Renal pelvis (tissue), 4 donors: ENCODE results near the gene CAPZA2. TPM values are rescaled to one million over a fixed set of nuclear protein-coding genes. Genes with fewer than 3 reads are reported as not detected.
"Not testable (repeated sequence)": the region's sequence is repeated elsewhere in the genome, so short reads cannot be mapped to it uniquely, and the experiment has no call there.

Experiments used
- DNase-seq: peaks from one replicate; pipeline ENCODE4 v3.0.0-alpha.2; 2013
- polyA plus RNA-seq, 3 donors: library from polyadenylated mRNA; unstranded; fragments of 120-200 nt; gene quantifications; one replicate each; pipeline ENCODE4 v1.2.1, GENCODE V29; 2013; ENCODE audit not compliant: insufficient read length in 3 of 3

The CAPZA2 gene
- polyA plus RNA-seq, 3 donors, result 162 to 194 (median 179) TPM

GRCh38 chr7:116910383-116910782, 48.0 kb downstream of the CAPZA2 start:
- no peak for DNase-seq

GRCh38 chr7:116911801-116912200, 49.4 kb downstream of the CAPZA2 start:
- DNase-seq, result no peak

- no peak for DNase-seq
These were observed 50.0 kb downstream of the CAPZA2 start for GRCh38 chr7:116912269-116912909.

GRCh38 chr7:116918704-116919103, 56.3 kb downstream of the CAPZA2 start:
- DNase-seq, result no peak

DNA sequence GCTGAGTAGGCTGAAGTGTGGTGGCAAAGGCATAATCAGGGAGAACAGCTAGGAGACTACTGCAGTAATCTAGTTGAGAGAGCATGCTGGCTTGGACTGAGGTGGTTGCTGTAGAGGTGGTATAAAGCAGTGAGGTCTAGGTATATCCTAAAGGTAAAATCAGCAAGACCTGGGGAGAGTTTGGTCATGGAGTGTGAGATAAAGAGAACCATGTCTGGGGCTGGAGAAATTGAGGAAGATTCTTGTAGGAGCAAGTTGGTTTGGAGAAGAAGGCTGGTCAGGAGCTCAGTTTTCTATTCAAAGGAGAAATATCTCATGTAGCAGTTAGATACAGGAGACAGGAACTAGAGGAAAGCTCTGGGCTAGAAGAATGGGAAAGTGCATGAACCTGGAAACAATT, 58.0 kb downstream of the CAPZA2 start:
- DNase-seq, result no peak

GRCh38 chr7:116922545-116922944, 60.2 kb downstream of the CAPZA2 start:
- DNase-seq, result no peak

DNA sequence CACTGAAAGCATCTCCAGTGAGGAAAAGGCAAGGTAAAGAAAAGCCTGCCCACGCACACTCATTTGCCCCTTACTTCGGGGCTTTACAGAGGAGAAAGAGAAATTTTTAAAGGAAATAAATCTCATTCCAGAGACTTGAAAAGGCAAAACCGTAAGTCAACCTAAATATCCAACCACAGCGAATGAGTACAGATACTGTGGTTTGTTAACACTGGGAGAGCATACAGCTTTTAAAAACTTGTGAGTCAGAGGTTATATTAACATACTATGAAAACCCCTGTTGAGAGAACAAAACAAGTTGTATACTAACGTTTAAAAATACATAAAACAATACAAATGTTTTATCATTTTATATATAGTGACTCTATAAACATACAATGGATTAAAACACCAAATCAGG, 62.4 kb downstream of the CAPZA2 start:
- no peak for DNase-seq

- DNase-seq, result no peak
These were observed 66.6 kb downstream of the CAPZA2 start for GRCh38 chr7:116929021-116929420.

GRCh38 chr7:116929914-116930913, 67.8 kb downstream of the CAPZA2 start:
- DNase-seq, result peak; percentile 76

- no peak for DNase-seq
These were observed 70.2 kb downstream of the CAPZA2 start for GRCh38 chr7:116932566-116932965.

DNA sequence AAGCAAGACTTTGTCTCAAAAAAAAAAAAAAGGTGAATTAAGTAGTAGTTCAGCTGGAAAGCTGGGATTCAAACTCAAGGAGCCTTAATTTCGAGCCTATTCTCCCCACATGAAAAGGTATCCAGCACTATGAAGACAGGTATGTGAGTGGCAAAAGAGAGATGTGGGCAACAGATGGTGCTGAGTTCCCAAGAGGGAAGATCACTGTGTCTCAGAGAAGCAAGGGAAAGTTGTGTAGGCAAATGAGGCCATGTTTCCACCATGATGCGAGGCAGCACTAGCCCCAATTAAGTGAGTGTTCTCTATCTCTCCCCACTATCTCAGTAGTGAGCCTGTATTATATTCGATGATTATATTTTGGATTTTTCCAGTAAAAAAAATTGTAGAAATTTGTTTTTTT, 71.1 kb downstream of the CAPZA2 start:
- DNase-seq, result no peak

DNA sequence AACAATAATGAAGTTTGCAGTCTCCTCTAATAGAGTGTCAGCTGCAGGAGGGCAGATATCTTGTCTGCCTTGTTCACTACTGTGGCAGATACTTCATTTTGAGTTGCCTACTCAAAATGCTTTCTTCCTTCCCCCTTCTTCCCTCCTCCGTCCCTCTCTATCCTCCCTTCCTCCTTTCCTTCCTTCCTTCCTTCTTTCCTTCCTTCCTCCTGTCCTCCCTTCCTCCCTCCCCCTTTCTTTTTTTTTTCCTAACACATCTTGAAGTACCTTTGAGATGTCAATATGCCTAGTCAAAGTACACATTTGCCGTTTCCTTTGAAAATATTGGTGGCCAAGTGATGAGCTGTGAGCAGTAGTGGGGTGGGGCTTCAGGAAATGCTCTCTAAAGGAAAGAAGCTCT, 72.2 kb downstream of the CAPZA2 start:
- DNase-seq, result no peak

GRCh38 chr7:116936844-116937243, 74.5 kb downstream of the CAPZA2 start:
- not testable (repeated sequence) for DNase-seq

GRCh38 chr7:116938678-116939077, 76.3 kb downstream of the CAPZA2 start:
- no peak for DNase-seq

DNA sequence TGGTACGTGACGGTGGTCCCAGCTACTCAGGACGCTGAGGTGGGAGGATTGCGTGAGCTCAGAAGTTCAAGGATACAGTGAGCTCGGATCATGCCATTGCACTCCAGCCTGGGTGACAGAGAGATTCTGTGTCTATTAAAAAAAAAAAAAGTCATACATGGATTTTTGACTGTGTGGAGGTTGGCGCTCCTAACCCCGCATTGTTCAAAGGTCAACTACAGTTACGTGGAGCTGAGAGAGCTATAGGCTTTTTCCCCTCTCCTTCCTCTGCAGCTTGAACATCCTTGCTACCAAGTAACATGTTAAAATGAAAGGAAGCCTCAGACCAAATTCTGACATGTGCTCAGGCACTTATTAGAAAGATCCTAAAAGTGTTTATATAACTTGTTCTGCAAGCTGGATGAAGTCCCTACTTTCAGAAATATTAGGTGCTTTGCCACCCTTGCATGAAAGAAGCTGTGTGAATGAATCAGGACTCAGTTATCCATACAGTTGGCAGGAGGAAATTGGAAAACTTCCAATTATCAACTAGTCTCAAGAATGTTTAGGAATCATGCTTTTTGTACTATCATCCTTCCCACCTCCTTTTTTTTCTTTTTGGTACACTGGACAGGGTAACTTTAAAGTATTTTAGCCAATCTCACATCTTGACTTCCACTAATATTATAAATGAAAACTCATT, 78.4 kb downstream of the CAPZA2 start:
- DNase-seq, result no peak

DNA sequence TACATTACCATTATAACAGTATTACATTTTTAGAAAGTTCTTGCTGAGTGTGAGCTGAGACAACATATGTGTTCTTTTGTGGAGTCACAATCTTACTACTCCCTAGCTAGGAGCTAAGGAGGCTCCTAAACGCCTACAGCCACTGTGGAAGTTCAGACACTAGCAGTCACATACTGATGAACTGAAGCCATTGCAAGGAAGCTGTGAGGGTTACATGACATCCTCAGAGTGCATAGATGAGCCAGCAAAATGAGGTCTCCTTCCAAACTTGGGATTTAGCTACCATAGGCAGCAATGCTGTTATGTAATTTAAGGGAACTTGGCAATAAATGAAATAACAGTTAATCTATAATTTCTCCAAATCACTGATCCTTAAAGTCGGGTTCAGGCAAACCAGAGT, 80.1 kb downstream of the CAPZA2 start:
- DNase-seq, result no peak

DNA sequence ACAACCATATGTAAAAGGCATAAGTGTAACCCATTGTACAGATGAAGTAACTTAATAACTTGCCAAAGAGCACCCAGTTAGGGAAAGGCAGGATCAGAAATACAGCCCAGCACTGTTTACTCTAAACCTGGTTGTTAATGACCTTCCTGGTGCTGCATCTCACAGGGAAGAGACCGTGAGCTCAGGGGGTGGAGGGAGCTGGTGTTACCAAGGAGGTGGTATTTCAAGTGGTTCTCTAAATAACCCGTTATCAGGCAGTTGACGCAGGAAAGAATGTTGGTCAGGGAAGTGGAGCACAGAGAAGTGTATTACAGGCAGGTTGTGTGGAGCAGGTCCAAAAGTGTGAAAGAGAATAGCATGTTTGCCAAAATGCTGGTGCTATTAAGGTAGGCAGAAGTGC, 86.5 kb downstream of the CAPZA2 start:
- no peak for DNase-seq

GRCh38 chr7:116949941-116950801, 87.8 kb downstream of the CAPZA2 start:
- DNase-seq, result no peak

GRCh38 chr7:116950889-116951351, 88.5 kb downstream of the CAPZA2 start:
- no peak for DNase-seq

DNA sequence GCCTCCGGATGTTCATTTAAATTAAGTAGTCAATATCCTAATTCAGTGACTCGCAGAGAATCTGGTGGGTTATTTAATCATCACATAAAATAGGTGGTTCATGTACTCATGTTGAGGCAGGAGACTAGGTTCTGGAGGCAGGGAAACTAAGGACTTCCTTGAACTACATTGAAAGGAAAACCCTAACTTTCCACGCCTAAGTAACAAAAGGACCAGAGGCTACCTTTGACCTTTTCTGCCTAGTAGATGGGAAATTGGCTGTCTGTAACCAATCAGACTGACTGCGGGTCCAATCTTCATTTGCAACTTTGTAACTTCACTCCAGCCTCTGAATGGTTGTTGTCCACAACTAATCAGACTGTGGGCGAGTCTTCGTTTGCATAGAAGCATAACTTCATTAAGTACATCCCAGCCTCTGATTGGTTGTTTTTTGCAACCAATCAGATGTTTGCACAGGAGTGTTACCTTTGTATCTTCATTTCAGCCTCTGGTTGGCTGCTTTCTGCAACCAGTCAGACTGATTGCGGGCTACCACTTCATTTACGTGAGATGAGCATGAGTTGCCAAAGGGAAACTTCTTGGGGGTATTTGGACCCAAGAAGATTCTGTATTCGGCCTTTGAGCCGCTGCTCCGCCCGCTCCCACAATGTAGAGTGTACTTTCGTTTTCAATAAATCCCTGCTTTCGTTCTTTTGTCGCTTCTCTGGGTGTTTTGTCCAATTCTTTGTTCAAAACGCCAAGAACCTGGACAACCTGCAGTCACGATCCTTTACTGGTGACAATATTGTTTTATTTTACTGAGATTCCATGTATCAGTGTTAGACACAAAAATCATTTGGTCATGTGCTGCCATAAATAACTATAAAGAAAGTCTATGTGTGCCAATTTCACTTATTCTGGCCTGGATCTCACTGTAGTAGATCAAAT, 89.2 kb downstream of the CAPZA2 start:
- DNase-seq, result no peak
